ENCODE results near the gene DENND4A. TPM values are rescaled to one million over a fixed set of nuclear protein-coding genes. Genes with fewer than 3 reads are reported as not detected.

DENND4A gene
- polyA plus RNA-seq = 1 to 10 TPM; 2.6 to 3.2 TPM

DNA sequence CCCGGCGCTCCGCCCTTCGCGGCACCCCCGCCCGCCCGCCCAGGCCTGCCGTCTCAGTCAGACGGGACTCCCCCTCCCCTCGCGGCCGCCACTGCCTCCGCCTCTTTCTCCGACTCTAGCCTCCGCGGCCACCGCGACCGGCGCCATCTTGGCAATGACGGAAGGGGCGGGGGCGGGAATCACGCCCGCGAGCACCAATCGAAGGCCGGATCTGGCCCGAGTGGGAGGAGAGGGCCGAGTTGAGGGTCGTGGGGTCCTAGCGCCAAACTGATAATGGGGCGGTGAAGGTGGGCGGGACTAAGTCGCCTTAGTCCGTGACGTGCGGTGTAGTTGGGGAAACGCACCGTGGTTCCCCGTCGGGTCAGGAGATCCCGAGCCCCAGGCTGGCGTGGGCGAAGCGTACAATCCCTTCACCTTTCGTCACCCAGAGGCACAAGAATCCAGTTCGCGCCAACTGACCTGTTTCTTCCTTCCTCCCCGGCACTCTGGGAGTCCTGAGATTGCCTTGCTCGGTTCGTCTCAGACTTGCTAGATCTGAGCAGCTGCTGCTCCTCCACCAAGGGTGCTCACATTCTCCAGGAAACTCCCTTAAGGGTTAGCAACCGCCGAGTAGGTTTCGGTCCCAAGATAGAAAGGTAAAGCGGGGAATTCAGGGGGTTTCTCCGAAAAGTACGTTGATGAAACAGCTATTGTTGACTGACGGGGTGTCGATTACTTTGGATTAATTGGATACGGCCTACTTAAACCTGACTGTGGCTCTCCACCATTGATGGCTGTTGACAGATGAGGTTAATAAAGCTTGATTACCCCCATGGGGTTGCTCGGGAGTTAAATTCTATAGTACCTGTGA lies at the start of gene DENND4A:
TSS of gene DENND4A (minus strand) at position 156 of the 850 bp plus-strand sequence. CDS start 35,843 bp downstream, outside the sequence.
- H3K4me3 ChIP-seq (ENCODE audit: low read depth in 1 of 2, low read length in 2 of 2) = peak within 1 kb of the TSS; percentile 77 to 95
- peak within 1 kb of the TSS; percentile 98 to 99 for H3K27ac ChIP-seq (ENCODE audit: low read depth in 2 of 2, low read length in 1 of 2)
- no peaks in the 10 kb centered on the region for H3K4me1 ChIP-seq (ENCODE audit: control insufficient read depth in 2 of 2, insufficient read depth in 2 of 2, low read length in 1 of 2)
- WGBS, 2 donors = 0 to 1% methylated on average over 56 to 63 of the region's 63 CpGs
- no peaks in the 10 kb centered on the region for H3K9me3 ChIP-seq (ENCODE audit: control insufficient read depth in 2 of 2, insufficient read depth in 1 of 2, low read depth in 1 of 2, low read length in 1 of 2)
- no peaks in the 10 kb centered on the region for H3K27me3 ChIP-seq (ENCODE audit: control insufficient read depth in 1 of 2, insufficient read depth in 2 of 2, low read length in 2 of 2)
- H3K36me3 ChIP-seq (ENCODE audit: control insufficient read depth in 2 of 2, insufficient read depth in 2 of 2, low read length in 1 of 2) = no peaks in the 10 kb centered on the region

DNA sequence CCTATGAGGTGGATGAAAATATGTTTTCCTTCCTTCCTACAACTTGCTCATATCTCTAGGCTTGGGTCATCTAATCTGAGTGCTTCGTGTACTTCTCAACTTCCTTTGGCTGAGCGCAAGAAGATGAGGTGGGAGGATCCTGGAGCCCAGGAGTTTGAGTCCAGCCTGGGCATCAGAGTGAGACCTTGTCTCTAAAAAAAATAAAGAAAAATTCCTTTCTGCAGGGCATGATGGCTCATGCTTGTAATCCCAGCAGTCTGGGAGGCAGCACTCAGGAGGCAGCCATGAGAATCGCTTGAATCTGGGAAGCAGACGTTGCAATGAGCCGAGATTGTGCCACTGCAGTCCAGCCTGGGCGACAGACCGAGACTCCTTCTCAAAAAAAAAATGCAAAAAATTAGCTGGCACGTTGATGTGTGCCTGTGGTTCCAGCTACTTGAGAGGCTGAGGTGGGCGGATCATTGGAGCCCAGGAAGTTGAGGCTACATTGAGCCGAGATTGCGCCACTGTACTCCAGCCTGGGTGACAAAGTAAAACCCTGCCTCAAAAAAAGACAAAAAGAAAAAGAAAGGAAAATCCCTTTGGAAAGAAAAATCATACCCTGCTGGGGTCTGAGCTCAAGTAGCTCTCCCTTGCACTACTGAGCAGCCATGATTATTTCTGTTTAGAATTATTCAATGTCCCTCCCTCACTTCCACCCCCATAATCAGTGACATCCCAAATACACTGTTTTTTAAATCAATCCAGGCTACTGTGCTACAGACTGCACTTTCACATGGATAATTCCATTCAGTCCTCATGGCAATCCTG lies 49.2 kb upstream of the DENND4A start:
- H3K4me3 ChIP-seq (ENCODE audit: low read depth in 1 of 2, low read length in 2 of 2) = no peak overlapping the region
- H3K27ac ChIP-seq (ENCODE audit: low read depth in 2 of 2, low read length in 1 of 2) = no peak overlapping the region

GRCh38 chr15:65839985-65840384 lies 47.9 kb upstream of the DENND4A start:
- WGBS, 2 donors = 76 to 83% methylated on average over 4 of the region's 4 CpGs
- no peak overlapping the region for H3K27ac ChIP-seq (ENCODE audit: low read depth in 2 of 2, low read length in 1 of 2)
- no peaks in the 10 kb centered on the region for H3K4me1 ChIP-seq (ENCODE audit: control insufficient read depth in 2 of 2, insufficient read depth in 2 of 2, low read length in 1 of 2)
- no peaks in the 10 kb centered on the region for H3K9me3 ChIP-seq (ENCODE audit: control insufficient read depth in 2 of 2, insufficient read depth in 1 of 2, low read depth in 1 of 2, low read length in 1 of 2)
- no peaks in the 10 kb centered on the region for H3K27me3 ChIP-seq (ENCODE audit: control insufficient read depth in 1 of 2, insufficient read depth in 2 of 2, low read length in 2 of 2)
- no peak overlapping the region for H3K4me3 ChIP-seq (ENCODE audit: low read depth in 1 of 2, low read length in 2 of 2)
- H3K36me3 ChIP-seq (ENCODE audit: control insufficient read depth in 2 of 2, insufficient read depth in 2 of 2, low read length in 1 of 2) = no peaks in the 10 kb centered on the region

More for the DNA sequence above, 49.2 kb upstream of the DENND4A start:
- Histone ChIP-seq H3K9me3 (ENCODE audit: control insufficient read depth in 2 of 2, insufficient read depth in 1 of 2, low read depth in 1 of 2, low read length in 1 of 2) (no peaks in the 10 kb centered on the region), H3K36me3 (ENCODE audit: control insufficient read depth in 2 of 2, insufficient read depth in 2 of 2, low read length in 1 of 2) (no peaks in the 10 kb centered on the region), H3K4me1 (ENCODE audit: control insufficient read depth in 2 of 2, insufficient read depth in 2 of 2, low read length in 1 of 2) (no peaks in the 10 kb centered on the region), H3K27me3 (ENCODE audit: control insufficient read depth in 1 of 2, insufficient read depth in 2 of 2, low read length in 2 of 2) (no peaks in the 10 kb centered on the region)
- 54 to 62% methylated on average over 11 of the region's 11 CpGs for WGBS, 2 donors

GRCh38 chr15:65839354-65839901 lies 47.3 kb upstream of the DENND4A start:
- no peaks in the 10 kb centered on the region for H3K36me3 ChIP-seq (ENCODE audit: control insufficient read depth in 2 of 2, insufficient read depth in 2 of 2, low read length in 1 of 2)
- no peaks in the 10 kb centered on the region for H3K4me1 ChIP-seq (ENCODE audit: control insufficient read depth in 2 of 2, insufficient read depth in 2 of 2, low read length in 1 of 2)
- no peak overlapping the region for H3K4me3 ChIP-seq (ENCODE audit: low read depth in 1 of 2, low read length in 2 of 2)
- H3K9me3 ChIP-seq (ENCODE audit: control insufficient read depth in 2 of 2, insufficient read depth in 1 of 2, low read depth in 1 of 2, low read length in 1 of 2) = no peaks in the 10 kb centered on the region
- H3K27me3 ChIP-seq (ENCODE audit: control insufficient read depth in 1 of 2, insufficient read depth in 2 of 2, low read length in 2 of 2) = no peaks in the 10 kb centered on the region
- WGBS, 2 donors = 90% methylated on average over 5 of the region's 5 CpGs
- H3K27ac ChIP-seq (ENCODE audit: low read depth in 2 of 2, low read length in 1 of 2) = no peak overlapping the region

GRCh38 chr15:65837301-65838294 lies 45.5 kb upstream of the DENND4A start:
- Histone ChIP-seq H3K27ac (ENCODE audit: low read depth in 2 of 2, low read length in 1 of 2) (no peak overlapping the region), H3K4me1 (ENCODE audit: control insufficient read depth in 2 of 2, insufficient read depth in 2 of 2, low read length in 1 of 2) (peaks cover 0 to 2% of the 10 kb centered on the region in 2 donors), H3K36me3 (ENCODE audit: control insufficient read depth in 2 of 2, insufficient read depth in 2 of 2, low read length in 1 of 2) (no peaks in the 10 kb centered on the region), H3K27me3 (ENCODE audit: control insufficient read depth in 1 of 2, insufficient read depth in 2 of 2, low read length in 2 of 2) (no peaks in the 10 kb centered on the region), H3K9me3 (ENCODE audit: control insufficient read depth in 2 of 2, insufficient read depth in 1 of 2, low read depth in 1 of 2, low read length in 1 of 2) (no peaks in the 10 kb centered on the region), H3K4me3 (ENCODE audit: low read depth in 1 of 2, low read length in 2 of 2) (no peak overlapping the region)
- WGBS, 2 donors = 82 to 89% methylated on average over 6 of the region's 6 CpGs

- Histone ChIP-seq H3K9me3 (ENCODE audit: control insufficient read depth in 2 of 2, insufficient read depth in 1 of 2, low read depth in 1 of 2, low read length in 1 of 2) (no peaks in the 10 kb centered on the region), H3K4me3 (ENCODE audit: low read depth in 1 of 2, low read length in 2 of 2) (no peak overlapping the region), H3K27ac (ENCODE audit: low read depth in 2 of 2, low read length in 1 of 2) (no peak overlapping the region), H3K27me3 (ENCODE audit: control insufficient read depth in 1 of 2, insufficient read depth in 2 of 2, low read length in 2 of 2) (no peaks in the 10 kb centered on the region), H3K36me3 (ENCODE audit: control insufficient read depth in 2 of 2, insufficient read depth in 2 of 2, low read length in 1 of 2) (no peaks in the 10 kb centered on the region), H3K4me1 (ENCODE audit: control insufficient read depth in 2 of 2, insufficient read depth in 2 of 2, low read length in 1 of 2) (peaks cover 0 to 2% of the 10 kb centered on the region in 2 donors)
- 82 to 86% methylated on average over 4 of the region's 4 CpGs for WGBS, 2 donors
These were observed 44.6 kb upstream of the DENND4A start for GRCh38 chr15:65836665-65837064.

GRCh38 chr15:65835447-65835846 lies 43.4 kb upstream of the DENND4A start:
- H3K27me3 ChIP-seq (ENCODE audit: control insufficient read depth in 1 of 2, insufficient read depth in 2 of 2, low read length in 2 of 2) = no peaks in the 10 kb centered on the region
- no peak overlapping the region for H3K4me3 ChIP-seq (ENCODE audit: low read depth in 1 of 2, low read length in 2 of 2)
- WGBS, 2 donors = 56 to 73% methylated on average over 4 of the region's 4 CpGs
- no peaks in the 10 kb centered on the region for H3K9me3 ChIP-seq (ENCODE audit: control insufficient read depth in 2 of 2, insufficient read depth in 1 of 2, low read depth in 1 of 2, low read length in 1 of 2)
- no peaks in the 10 kb centered on the region for H3K36me3 ChIP-seq (ENCODE audit: control insufficient read depth in 2 of 2, insufficient read depth in 2 of 2, low read length in 1 of 2)
- no peak overlapping the region for H3K27ac ChIP-seq (ENCODE audit: low read depth in 2 of 2, low read length in 1 of 2)
- peaks cover 0 to 2% of the 10 kb centered on the region in 2 donors for H3K4me1 ChIP-seq (ENCODE audit: control insufficient read depth in 2 of 2, insufficient read depth in 2 of 2, low read length in 1 of 2)

GRCh38 chr15:65834603-65835282 lies 42.6 kb upstream of the DENND4A start:
- Histone ChIP-seq H3K27me3 (ENCODE audit: control insufficient read depth in 1 of 2, insufficient read depth in 2 of 2, low read length in 2 of 2) (no peaks in the 10 kb centered on the region), H3K27ac (ENCODE audit: low read depth in 2 of 2, low read length in 1 of 2) (no peak overlapping the region), H3K9me3 (ENCODE audit: control insufficient read depth in 2 of 2, insufficient read depth in 1 of 2, low read depth in 1 of 2, low read length in 1 of 2) (no peaks in the 10 kb centered on the region), H3K36me3 (ENCODE audit: control insufficient read depth in 2 of 2, insufficient read depth in 2 of 2, low read length in 1 of 2) (no peaks in the 10 kb centered on the region), H3K4me1 (ENCODE audit: control insufficient read depth in 2 of 2, insufficient read depth in 2 of 2, low read length in 1 of 2) (peaks cover 0 to 2% of the 10 kb centered on the region in 2 donors), H3K4me3 (ENCODE audit: low read depth in 1 of 2, low read length in 2 of 2) (no peak overlapping the region)
- WGBS, 2 donors = 94 to 95% methylated on average over 8 of the region's 8 CpGs
